HG02798 (cell line): Measurements from ENCODE around the gene KCNQ1OT1.

ENCODE experiments used
- ATAC-seq: cut with Tn5 transposase; IDR thresholded peaks from one replicate; pipeline ENCODE4 v1.9.1; 2021; ENCODE audit warnings: mild to moderate bottlenecking; ENCODE audit not compliant: unreplicated experiment, poor library complexity

KCNQ1OT1 gene

DNA sequence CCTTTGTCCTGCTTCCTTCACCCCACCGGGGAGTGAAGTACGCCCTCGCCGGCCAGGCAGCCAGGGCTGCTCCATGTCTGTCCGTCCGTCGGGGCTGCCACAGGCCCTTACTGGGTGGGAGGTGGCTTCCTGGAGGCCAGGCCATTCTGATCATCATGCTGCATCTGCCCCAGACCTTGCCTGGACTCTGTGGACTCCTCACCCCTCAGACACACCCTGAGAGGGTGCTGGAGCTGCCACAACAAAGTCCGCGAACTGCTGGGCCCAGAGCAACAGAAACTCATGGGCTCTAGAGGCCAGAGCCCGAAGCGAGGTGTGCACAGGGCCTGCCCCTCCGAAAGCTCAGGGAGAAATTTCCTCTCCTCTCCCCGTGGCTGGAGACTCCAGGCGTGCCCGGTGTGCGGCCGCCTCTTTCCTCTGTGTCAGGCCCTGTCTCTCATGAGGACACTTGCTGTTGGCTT lies 124.2 kb downstream of the KCNQ1OT1 start:
- no peak for ATAC-seq

DNA sequence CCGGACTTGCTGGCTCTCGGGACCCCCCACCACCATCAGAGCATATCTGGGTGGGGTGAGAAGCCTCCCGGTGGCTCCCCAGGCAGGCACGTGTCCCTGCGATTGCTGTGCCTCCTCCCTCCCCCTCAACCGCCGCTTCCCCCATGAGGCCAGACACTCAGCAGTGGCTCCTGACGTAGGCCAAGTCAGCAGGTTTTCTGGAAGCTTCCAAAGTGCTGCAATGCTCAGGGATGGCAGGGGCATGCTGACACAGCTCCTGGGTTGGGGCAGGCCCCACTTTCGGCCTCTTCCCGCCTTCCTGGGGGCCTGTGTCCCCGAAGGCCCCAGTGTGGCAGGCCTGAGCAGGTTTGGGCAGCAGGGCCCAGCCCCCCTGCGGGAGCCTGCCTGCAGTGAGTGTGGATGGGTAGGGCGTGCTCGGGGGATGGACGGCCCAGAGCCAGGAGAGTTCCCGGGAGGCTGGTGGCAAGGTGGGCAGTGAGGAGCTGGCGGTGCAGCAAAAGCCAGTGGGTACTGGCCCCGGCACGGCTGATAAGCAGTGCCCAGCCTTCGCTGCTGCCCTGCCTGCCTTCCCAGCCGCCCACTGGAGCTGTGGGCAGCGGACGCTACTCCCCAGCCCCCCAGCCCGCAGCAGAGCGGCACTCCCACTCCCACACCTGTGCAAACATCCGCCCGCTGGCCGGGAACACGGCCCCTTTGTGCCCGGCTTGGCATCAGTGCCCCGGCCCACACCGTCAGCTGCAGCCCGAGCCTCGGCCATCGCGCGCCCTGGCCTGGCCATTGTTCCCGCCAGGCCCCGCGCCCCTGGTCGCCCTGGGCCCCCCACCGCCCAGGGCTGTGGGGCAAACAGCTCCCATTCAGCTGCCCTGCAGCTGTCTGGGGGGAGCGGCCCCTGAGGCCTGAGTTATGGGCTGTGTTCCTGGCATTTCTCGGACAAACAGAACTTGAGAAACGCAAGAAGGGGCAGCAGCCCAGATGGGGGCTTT lies 125.0 kb downstream of the KCNQ1OT1 start:
- no peak for ATAC-seq

DNA sequence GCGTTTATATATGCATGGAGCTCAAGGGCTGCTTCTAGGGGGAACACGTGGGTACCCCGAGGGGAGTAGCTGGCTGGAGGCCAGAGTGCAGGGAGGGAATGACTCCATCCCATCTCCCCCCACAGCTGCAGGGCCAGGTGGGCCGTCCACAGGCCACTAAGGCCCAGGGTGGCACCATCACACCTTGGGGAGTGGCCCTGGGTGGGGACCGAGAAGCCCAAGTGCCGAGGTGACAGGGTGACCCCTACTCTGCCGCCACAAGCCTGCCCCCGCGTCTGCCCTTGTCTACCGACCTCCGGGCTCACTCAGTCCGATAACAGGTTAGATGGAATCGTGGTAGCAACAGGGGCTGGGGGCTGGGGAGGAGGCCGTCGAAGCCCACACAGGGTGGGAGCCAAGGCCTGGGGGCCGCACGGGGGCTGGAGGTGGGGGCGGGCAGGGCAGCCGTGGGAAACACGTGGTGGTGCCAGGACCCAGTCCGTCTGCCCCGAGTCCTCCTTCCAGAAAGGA lies 125.7 kb downstream of the KCNQ1OT1 start:
- no peak for ATAC-seq

DNA sequence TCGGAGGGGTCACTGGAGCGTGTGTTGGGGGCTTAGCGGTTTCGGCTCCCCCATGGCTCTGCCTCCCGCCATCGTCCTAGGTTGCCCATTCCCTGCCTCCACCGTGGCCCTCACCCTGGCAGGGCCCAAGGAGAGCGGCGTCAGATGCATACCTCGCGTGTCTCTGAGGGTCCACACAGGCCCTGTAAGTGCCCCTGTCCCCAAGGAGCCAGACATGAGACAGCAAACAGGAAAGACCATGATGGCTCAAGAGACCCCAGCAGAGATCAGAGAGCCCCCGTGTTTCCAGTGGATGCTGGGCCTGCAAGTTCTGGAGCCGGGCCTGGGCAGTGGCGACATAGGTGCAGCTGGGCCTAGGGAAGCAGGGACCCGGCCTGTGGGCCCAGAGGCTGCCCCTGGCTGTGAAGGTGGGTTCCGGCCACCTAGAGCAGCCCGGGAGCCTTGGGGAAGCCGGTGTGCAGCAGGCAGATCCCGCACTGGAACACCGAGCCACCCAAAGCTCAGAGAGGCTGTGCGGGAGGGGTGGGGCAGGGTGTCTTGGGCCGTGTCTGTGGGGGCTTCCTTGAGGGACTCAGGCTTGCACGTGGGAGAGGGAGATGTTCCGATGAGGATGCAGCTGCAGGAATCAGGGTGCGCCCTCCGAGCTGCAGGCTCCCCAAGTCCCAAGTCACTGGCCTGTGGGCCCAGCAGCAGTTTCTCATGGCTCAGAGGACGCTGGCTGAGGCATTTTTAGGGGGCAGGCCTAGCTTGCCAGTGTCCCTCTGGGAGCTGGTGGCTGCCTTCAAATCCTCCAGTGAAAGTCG lies 126.4 kb downstream of the KCNQ1OT1 start:
- ATAC-seq = no peak

DNA sequence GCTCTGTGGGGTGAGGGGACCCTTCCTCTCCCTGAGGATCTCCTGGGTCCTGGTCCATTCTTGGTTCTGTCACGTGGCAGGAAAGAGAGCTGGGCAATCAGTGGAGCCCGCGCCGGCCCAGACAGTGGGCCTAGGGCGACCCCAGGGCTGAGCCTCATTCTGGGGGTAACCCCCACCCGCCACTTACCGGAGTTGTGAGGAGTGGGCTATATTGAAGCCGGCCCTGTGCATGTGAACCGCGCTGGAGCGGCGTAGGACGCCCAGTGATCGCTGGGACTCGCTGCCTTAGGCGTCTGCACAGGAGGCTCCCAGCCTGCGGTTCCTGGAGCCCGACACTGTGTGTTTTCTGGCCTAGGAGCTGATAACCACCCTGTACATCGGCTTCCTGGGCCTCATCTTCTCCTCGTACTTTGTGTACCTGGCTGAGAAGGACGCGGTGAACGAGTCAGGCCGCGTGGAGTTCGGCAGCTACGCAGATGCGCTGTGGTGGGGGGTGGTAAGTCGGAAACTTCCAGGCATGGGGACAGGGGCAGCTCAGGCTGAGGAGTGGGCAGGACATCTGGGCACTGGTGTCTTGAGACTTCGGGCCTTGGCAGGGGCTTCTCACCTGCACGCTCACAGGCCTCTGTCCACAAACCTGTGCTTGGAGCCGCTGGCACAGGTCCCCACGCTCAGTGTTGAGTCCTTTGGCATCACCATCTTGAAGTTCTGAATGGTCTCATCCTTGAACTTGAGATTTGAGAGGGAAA lies 127.1 kb downstream of the KCNQ1OT1 start:
- ATAC-seq = no peak

DNA sequence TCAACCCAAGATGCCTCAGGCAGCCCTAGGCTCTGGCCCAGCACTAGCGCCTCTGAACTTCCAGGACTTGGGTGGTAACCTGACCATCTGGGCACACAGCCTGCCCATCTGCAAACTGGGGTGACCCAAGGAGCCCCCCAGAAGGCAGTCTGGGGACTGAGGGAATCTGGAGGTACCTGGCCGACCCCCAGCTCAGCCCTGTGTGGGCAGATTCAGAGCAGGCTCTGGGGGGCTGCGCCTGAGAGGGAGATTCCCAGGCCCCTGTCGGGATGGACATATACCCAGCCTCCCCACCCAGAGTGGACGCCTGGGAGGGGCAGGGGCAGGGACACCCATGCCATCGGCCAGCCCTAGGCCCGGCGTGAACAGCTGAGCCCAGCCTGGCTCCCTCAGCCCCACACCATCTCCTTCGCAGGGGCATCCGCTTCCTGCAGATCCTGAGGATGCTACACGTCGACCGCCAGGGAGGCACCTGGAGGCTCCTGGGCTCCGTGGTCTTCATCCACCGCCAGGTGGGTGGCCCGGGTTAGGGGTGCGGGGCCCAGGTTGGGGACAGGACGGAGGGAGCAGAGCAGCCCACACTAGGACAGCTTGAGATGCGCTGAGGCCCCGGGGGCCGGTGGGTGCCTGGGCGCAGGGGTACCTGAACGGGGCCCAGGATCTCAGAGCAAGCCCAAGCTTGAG lies 128.1 kb downstream of the KCNQ1OT1 start:
- no peak for ATAC-seq

DNA sequence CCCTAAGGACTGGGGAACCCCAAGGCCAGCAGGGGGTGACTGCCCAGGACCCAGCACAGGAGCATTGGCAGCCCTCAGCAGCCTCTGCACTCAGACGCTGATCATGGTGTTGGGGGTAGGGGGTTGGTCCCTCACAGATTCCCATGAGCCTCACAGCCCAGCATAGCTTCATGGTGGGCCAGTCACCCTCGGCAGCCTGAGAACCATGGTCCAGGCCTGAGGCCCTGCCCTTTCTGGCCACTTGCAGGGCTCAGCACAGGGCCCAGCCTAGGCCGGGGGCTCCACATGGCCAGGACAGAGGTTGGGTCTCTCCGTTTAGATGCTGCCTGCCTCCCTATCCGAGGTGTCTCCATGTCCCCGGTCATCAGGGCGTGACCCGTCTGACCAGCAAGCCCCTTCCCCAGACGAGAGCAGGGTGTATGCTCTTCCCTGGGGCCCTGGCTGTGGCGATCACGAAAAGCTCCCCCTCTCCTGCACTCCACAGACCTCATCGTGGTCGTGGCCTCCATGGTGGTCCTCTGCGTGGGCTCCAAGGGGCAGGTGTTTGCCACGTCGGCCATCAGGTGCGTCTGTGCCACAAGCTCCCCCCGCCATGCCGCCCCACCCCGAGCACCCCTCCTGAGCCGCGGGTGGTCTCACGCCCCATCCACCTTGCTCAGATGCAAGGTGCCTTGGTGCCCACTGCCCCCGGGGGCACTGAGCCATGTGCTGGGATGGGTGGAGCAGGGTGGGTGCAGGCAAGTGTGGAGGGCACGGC lies 128.8 kb downstream of the KCNQ1OT1 start:
- ATAC-seq = no peak

DNA sequence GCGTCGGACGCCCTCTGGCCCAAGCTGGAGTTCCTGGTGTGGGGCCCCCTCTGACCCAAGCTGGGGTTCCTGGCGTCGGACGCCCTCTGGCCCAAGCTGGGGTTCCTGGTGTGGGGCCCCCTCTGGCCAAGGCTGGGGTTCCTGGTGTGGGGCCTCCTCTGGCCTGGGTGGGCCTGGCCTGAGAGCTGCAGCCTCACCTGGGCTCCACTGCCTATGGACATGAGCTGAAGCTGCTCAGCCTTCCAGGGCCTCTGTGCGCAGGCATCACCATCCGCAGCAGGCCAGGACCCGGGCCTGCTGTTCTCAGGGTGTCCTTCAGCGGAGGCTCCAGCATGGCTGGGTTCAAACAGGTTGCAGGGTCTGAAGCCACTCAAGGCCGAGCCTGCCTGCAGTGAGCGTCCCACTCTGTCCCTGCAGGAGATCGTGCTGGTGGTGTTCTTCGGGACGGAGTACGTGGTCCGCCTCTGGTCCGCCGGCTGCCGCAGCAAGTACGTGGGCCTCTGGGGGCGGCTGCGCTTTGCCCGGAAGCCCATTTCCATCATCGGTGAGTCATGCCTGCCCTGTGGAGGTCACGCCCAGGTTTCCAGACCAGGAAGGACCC lies 129.5 kb downstream of the KCNQ1OT1 start:
- ATAC-seq = no peak

DNA sequence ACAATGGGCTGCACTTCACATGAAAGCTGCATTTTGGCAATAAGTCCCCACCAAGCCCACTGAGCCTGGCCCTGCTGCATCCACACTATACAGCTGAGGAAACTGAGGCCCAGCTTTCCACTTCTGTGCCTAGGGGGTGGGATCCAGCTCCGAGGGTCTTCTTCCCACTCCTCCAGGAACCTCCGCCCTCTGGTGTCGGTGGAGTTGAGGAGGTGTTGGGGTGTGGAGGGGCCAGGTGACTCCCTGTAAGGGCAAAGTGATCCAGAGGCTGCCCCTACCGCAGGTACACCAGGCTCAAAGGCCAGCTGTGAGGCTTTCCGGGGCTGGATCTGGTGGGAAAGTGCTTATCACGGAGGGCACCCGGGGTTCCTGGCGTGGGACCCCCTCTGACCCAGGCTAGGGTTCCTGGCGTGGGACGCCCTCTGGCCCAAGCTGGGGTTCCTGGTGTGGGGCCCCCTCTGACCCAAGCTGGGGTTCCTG lies 130.0 kb downstream of the KCNQ1OT1 start:
- ATAC-seq = no peak

DNA sequence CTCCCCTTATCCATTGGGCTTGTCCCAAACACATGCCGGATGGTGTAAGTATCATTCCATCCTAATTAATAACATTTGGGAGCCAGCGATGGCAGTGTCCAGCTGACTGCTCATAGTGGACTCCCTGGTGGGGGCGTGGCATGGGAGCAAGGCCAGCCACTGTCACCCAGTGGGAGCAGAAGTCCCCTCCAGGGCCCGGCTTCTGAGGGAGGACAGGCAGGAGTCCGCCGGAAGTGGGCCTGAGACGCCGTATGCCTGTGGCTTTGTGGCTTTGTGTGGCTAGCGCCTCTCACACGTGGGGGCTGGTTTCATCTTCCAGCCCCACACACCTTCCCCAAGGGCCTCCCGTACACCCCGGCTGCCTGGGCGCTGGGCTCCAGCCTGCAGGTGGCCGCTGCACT lies 130.5 kb downstream of the KCNQ1OT1 start:
- ATAC-seq = no peak

DNA sequence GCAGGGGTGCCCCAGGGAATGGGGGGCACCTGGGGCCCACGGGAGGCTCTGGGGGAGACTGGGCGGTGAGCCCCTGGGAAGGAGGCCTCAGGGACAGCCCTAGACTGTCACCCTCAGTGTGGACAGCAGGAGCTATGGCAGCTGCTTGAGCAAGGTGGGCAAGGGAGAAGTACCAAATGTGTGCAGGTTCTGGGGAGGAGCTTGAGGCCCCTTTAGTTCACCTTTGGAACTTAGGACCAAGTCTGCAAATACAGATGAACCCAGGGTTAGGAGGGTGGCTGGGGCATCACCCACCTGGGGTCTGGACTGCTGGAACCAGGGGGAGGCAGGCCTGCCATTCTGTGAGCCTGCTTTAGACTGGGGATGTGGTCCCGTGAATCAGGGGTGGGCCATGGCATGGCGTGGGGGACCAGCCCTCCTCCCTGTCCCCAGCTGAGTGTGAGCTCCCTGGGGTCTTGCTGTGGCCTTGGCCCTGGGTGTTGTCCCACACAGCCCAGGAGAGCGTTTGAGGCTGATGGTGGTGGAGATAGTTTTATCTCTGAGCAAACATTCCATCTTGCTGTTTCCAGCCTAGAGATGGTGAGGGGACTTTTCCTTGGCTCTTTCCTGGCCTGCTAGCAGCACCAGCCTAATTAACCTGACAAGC lies 132.6 kb downstream of the KCNQ1OT1 start:
- no peak for ATAC-seq

DNA sequence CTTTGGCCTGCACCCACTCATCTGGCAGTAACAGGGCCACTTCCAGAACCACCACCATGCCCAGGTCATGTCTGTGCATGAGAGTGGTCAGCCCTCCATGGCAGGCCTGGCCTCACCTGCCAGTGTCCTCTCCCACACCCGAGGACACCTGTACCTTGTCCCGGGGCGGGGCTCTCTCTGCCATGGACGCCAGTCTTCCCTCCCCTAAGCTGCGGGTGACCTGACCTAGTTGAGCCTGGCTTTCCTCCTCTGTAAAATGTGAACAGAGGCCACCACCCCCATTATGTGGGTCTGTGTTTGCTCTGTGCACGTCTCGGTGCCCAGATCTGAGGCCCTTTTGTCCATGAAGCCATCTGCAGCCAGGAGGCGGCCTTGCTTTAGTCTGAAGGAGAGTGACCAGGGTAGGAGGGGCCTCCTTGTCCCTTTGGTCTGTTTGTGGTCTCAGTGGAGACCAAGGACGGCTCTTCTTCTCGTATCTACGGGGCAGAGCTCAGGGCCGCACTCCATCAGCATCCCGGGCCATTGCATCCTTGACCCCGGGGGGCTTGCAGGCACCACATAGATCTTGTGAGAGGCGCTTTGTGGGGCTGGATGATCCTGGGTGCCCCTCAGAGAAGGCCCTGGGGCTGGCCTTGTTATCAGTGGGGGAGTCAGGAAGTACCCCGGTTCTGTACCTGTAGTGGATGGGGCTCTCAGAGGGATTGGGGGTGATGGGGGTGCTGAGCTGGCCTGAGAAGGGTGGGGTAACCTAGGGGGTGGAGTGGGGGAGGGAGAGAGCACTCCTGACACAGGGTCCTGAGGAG lies 133.4 kb downstream of the KCNQ1OT1 start:
- no peak for ATAC-seq

DNA sequence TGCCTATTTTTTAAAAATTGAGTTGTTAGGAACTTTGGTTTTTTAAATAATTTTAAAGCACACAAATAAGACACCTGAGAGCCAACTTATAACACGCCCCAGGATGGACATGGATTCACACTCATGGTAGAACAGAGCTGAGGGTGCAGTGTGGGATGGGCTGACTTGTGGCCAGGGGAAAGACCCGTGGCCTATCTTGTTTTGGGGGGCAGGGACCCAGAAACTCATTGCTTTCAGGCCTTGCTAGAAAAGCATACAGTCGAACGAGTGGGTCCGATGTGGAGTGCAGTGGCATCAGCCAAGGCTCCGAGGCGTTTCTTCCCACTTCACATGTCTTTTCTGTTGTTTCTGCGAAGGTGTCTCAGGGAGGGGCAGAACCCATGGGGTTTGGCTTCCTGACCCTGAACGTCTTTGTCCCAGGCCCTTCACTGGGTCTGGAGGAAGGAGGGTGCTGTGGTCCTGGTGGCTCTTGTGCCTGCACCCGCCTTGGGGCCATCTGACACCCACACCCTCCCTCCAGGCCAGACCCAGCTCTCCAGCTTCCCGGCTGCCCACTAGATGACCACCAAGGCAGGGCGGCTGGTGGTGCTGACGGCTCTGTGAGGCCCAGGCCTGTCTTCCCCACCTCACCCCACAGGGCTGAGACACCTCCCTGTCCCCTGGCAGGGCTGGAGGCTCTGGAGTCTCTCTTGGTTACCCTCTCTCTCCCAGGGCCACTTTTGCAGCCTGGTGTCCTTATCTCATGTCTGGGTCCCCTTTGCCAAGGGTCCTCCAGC lies 134.2 kb downstream of the KCNQ1OT1 start:
- no peak for ATAC-seq

DNA sequence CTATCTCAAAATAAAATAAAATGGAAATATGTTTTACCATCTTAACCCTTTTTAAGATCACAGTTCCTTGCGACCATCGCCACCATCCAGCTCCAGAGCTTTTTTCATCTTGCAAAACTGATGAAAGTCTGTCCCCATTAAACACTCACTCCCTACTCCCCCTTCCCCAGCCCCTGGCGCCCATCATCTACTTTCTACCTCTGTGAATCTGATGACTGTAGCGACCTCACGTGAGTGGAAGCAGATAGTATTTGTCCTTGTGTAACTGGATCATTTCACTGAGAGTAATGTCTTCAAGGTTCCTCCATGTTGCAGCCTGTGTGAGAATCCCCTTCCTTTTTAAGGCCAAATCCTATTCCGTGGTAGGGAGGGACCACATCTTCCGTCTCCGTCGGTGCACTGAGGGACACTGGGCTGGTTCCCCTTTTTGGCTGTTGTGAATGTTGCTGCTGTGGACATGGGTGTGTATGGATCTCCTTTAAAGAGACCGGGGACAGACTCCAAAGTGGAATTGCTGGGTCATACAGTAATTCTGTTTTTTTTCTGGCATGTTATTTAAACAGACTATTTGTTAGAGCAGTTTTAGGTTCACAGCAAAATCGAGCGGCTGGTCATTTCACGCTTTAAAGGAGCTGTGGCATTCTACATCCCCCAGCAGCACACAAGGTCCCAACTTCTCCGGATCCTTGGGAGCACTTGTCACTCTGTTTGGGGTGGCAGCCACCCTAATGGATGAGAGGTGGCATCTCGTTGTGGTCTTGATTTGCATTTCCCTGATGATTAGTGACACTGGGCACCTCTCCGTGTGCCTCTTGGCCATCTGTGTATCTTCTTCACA lies 135.0 kb downstream of the KCNQ1OT1 start:
- ATAC-seq = no peak

DNA sequence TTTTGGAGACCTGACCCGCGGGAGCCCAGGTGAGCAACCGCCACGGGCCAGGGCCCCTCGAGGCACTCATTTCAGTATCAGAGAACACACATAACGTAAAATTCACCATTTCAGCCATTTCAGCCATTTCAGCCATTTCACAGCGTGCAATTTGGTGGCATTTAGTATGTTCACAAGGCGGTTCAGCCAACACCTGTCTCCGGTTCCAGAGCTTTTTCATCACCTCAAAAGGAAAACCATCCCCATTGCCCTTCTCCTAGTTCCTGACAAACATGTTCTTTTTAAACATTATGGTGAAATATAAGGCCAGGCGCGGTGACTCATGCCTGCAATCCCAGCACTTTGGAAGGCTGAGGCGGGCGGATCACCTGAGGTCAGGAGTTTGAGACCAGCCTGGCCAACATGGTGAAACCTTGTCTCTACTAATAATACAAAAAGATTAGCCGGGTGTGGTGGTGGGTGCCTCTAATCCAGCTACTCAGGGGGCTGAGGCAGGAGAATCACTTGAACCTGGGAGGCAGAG lies 135.7 kb downstream of the KCNQ1OT1 start:
- no peak for ATAC-seq
